ENCODE results near the gene HRH3. TPM values are rescaled to one million over a fixed set of nuclear protein-coding genes. Genes with fewer than 3 reads are reported as not detected.

Gene HRH3
- polyA plus RNA-seq, 3 donors = not detected

DNA sequence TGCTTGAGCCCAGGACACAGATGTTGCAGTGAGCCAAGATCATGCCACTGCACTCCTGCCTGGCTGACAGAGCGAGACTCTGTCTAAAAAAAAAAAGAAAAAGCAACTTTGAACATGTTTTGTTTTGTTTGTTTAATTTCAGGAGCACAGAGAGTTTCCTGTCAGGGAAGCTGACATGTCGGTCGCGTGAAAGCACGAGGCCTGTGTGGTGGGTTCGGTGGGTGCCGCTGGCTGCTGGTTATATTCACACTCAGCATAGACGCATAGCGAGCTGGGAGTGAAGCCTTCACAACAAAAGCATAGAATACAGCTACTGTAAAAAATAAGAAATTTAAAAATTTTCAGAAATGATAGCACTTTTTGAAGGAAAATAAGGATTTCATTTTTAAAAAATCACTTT, 22.8 kb downstream of the HRH3 start:
- no peaks in the 10 kb centered on the region for H3K4me1 Mint-ChIP-seq
- intact Hi-C loops (cut with micrococcal nuclease) = no loop called here
- DNase-seq = no peak

DNA sequence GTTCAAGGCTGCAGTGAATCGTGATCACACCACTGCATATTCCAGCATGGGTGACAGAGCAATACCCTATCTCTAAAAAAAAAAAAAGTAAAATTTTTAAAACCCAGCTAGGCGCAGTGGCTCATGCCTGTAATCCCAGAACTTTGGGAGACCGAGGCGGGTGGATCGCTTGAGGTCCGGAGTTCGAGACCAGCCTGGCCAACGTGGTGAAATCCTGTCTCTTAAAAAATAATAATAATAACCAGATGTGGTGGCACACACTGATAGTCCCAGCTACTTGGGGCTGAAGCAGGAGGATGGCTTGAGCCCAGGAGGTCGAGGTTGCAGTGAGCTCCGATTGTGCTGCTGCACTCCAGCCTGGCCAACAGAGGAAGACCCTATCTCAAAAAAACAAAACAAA, 23.8 kb downstream of the HRH3 start:
- H3K79me2 ChIP-seq (ENCODE audit: insufficient read depth, low read length) = peaks cover 11% of the 10 kb centered on the region
- no peaks in the 10 kb centered on the region for H3K4me1 ChIP-seq (ENCODE audit: control insufficient read depth in 1 of 2, insufficient read depth in 2 of 2, low read length in 2 of 2)
- Mint-ChIP-seq H3K9me3 (no peaks in the 10 kb centered on the region), H3K27me3 (ENCODE audit: low read depth in 3 of 3) (peaks cover 0 to 5% (median 0%) of the 10 kb centered on the region in 3 donors), H3K4me1 (no peaks in the 10 kb centered on the region), H3K36me3 (peaks cover 56 to 78% of the 10 kb centered on the region in 2 donors), H3K4me3 (no peak overlapping the region), H3K27ac (peak overlapping the region in 1 of 7 donors; percentile 20)
- H3K36me3 ChIP-seq (replicated peaks in 1 of 2; ENCODE audit: control insufficient read depth in 1 of 2, insufficient read depth in 2 of 2, low read length in 2 of 2) = peaks cover 54 to 91% of the 10 kb centered on the region in 2 donors
- H3K4me3 ChIP-seq (replicated peaks in 1 of 3; ENCODE audit: low read depth in 2 of 3, low read length in 3 of 3) = no peak overlapping the region
- WGBS (ENCODE audit: insufficient coverage) = no CpG with 5 or more reads among the region's 10 CpGs
- no peak overlapping the region for H2AFZ ChIP-seq (ENCODE audit: insufficient read depth, low read depth, low read length, poor library complexity, severe bottlenecking)
- no peak overlapping the region for H3K27ac ChIP-seq (ENCODE audit: low read depth in 1 of 2, low read length in 2 of 2)
- H3K27me3 ChIP-seq (ENCODE audit: control insufficient read depth in 2 of 2, insufficient read depth in 2 of 2, low read length in 2 of 2) = no peaks in the 10 kb centered on the region
- H3K4me2 ChIP-seq (replicated peaks; ENCODE audit: extremely low read depth, low read length, poor library complexity, severe bottlenecking) = no peak overlapping the region
- H3K9ac ChIP-seq (ENCODE audit: insufficient read depth, low read length, poor library complexity, severe bottlenecking) = no peak overlapping the region
- intact Hi-C loops (cut with micrococcal nuclease) = no loop called here
- no peak for DNase-seq
- H4K20me1 ChIP-seq (ENCODE audit: insufficient read depth, low read length) = peaks cover 20% of the 10 kb centered on the region
- TF ChIP-seq, protein P1, sequence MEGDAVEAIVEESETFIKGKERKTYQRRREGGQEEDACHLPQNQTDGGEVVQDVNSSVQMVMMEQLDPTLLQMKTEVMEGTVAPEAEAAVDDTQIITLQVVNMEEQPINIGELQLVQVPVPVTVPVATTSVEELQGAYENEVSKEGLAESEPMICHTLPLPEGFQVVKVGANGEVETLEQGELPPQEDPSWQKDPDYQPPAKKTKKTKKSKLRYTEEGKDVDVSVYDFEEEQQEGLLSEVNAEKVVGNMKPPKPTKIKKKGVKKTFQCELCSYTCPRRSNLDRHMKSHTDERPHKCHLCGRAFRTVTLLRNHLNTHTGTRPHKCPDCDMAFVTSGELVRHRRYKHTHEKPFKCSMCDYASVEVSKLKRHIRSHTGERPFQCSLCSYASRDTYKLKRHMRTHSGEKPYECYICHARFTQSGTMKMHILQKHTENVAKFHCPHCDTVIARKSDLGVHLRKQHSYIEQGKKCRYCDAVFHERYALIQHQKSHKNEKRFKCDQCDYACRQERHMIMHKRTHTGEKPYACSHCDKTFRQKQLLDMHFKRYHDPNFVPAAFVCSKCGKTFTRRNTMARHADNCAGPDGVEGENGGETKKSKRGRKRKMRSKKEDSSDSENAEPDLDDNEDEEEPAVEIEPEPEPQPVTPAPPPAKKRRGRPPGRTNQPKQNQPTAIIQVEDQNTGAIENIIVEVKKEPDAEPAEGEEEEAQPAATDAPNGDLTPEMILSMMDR (IDR thresholded peaks at IDR 0.05) = no peak
- H3K9me3 ChIP-seq (replicated peaks in 1 of 2; ENCODE audit: control insufficient read depth in 1 of 2, insufficient read depth in 1 of 2, low read length in 2 of 2) = no peaks in the 10 kb centered on the region

More for the DNA sequence above, 22.8 kb downstream of the HRH3 start:
- Mint-ChIP-seq H3K36me3 (peaks cover 60 to 87% of the 10 kb centered on the region in 2 donors), H3K9me3 (no peaks in the 10 kb centered on the region), H3K4me3 (no peak overlapping the region), H3K27ac (no peak overlapping the region), H3K27me3 (ENCODE audit: low read depth in 3 of 3) (peaks cover 0 to 5% (median 0%) of the 10 kb centered on the region in 3 donors)
- H3K9ac ChIP-seq (ENCODE audit: insufficient read depth, low read length, poor library complexity, severe bottlenecking) = no peak overlapping the region
- H4K20me1 ChIP-seq (ENCODE audit: insufficient read depth, low read length) = peaks cover 10% of the 10 kb centered on the region
- H2AFZ ChIP-seq (ENCODE audit: insufficient read depth, low read depth, low read length, poor library complexity, severe bottlenecking) = no peak overlapping the region
- peaks cover 63 to 91% of the 10 kb centered on the region in 2 donors for H3K36me3 ChIP-seq (replicated peaks in 1 of 2; ENCODE audit: control insufficient read depth in 1 of 2, insufficient read depth in 2 of 2, low read length in 2 of 2)
- H3K79me2 ChIP-seq (ENCODE audit: insufficient read depth, low read length) = peaks cover 6% of the 10 kb centered on the region
- 91% methylated on average over 7 of the region's 9 CpGs for WGBS (ENCODE audit: insufficient coverage)
- no peak overlapping the region for H3K4me2 ChIP-seq (replicated peaks; ENCODE audit: extremely low read depth, low read length, poor library complexity, severe bottlenecking)
- TF ChIP-seq, protein P1 (IDR thresholded peaks at IDR 0.05) = no peak
- no peak overlapping the region for H3K27ac ChIP-seq (ENCODE audit: low read depth in 1 of 2, low read length in 2 of 2)
- H3K9me3 ChIP-seq (replicated peaks in 1 of 2; ENCODE audit: control insufficient read depth in 1 of 2, insufficient read depth in 1 of 2, low read length in 2 of 2) = no peaks in the 10 kb centered on the region
- no peaks in the 10 kb centered on the region for H3K27me3 ChIP-seq (ENCODE audit: control insufficient read depth in 2 of 2, insufficient read depth in 2 of 2, low read length in 2 of 2)
- no peaks in the 10 kb centered on the region for H3K4me1 ChIP-seq (ENCODE audit: control insufficient read depth in 1 of 2, insufficient read depth in 2 of 2, low read length in 2 of 2)
- no peak overlapping the region for H3K4me3 ChIP-seq (replicated peaks in 1 of 3; ENCODE audit: low read depth in 2 of 3, low read length in 3 of 3)

All from CD14-positive monocyte (primary cell).